WI38 (cell line): ENCODE results near the gene PHLDA2.

Experiments
- H3K4me3 ChIP-seq: 2 replicates; pipeline ENCODE4 v1.5.1; 2011; ENCODE audit warnings: low read depth, mild to moderate bottlenecking, control low read depth, low read length
- TF ChIP-seq, protein P1 (sequence below): IDR thresholded peaks from 2 replicates; pipeline ENCODE4 v1.5.1; 2012; ENCODE audit warnings: low read depth, mild to moderate bottlenecking, control low read depth, low read length

Gene PHLDA2

DNA sequence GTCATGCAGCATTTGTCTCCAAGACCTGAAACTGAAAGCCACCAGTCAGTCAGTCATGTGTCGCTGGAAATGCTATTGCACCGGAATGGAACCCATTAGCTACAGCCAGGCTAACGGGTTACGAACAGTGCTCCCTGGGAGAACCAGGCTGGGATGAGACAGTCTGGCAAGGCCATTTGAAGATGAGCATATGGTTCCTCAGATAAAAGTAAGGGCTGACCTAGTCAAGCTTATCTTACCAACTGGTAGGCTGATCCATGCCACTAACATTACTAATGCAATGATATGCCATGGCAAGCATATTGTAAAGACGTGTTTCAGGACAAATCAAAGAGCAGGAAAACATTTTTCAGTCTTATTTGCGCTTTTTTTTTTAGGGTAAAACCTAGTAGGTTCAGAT is 34.5 kb upstream of the PHLDA2 start:
- TF ChIP-seq, protein P1, sequence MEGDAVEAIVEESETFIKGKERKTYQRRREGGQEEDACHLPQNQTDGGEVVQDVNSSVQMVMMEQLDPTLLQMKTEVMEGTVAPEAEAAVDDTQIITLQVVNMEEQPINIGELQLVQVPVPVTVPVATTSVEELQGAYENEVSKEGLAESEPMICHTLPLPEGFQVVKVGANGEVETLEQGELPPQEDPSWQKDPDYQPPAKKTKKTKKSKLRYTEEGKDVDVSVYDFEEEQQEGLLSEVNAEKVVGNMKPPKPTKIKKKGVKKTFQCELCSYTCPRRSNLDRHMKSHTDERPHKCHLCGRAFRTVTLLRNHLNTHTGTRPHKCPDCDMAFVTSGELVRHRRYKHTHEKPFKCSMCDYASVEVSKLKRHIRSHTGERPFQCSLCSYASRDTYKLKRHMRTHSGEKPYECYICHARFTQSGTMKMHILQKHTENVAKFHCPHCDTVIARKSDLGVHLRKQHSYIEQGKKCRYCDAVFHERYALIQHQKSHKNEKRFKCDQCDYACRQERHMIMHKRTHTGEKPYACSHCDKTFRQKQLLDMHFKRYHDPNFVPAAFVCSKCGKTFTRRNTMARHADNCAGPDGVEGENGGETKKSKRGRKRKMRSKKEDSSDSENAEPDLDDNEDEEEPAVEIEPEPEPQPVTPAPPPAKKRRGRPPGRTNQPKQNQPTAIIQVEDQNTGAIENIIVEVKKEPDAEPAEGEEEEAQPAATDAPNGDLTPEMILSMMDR = no peak
- no peak overlapping the region for H3K4me3 ChIP-seq

DNA sequence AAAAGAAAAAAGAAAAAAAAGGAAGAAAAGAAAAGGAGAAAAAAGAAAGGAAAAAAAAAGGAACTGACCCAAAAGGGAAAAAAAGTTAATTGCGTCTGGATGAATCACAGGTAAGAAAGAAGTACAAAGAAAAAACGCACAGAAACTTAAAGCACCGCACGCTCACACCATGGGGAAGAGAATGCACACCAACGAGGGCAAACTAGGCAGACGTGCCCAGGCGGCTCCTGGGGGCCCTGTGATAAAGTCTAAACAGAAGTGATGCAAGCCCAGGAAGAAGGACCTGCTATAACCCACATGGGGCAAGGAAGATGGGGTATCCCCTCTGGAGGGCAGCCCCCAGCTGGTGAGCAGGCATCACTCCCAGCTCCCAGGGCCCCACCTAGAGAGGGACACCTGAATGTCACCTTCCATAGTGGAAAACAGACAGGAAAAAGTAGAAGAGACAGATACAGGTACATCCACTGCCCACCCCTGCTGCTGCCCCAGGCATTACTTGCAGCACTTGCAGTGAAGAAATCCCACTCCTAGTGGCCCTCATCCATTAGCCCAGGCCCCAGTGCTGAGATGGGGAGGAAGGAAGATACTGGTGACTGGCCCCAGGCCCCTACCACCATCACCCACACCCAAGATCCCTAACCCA is 34.0 kb upstream of the PHLDA2 start:
- TF ChIP-seq, protein P1 = no peak
- no peak overlapping the region for H3K4me3 ChIP-seq

DNA sequence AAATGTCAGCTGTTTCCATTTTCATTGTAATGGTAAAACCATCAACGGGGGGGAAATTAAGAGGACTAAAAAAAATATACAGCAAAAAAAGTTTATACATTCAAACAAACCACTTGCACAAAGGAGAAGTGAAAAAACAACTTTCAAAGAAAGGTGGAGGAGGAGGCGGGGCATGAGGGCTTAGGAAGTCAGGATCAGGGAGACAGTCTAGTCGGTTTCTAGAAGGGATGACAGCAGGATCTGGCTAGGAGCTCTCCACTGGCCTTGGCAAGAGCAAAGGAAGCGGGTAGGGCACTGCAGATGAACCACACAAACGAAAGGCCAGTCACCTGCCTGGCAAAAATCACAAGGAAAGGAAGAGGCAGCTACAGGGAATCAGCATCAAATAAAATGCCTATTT is 31.9 kb upstream of the PHLDA2 start:
- no peak overlapping the region for H3K4me3 ChIP-seq
- TF ChIP-seq, protein P1 = no peak

DNA sequence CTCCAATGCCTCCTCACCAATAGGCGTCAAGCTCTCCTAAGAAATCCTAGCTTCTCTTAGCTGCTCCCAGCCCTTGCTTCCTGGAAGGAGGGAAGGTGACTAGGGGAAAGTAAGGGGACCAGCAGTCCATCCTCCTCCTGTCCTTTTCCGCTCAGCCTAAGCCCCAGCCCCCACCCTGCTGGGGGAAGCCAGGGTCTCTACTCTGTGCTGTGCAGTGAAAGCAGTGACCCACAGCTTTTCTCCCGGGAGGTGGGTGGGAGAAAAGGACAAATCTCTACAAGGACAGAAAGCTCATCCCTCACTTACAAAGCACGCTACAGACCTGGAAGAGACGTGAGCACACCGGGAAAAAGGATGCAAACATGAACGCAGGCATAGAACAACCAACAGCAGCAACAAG is 30.9 kb upstream of the PHLDA2 start:
- no peak overlapping the region for H3K4me3 ChIP-seq
- TF ChIP-seq, protein P1 = no peak

DNA sequence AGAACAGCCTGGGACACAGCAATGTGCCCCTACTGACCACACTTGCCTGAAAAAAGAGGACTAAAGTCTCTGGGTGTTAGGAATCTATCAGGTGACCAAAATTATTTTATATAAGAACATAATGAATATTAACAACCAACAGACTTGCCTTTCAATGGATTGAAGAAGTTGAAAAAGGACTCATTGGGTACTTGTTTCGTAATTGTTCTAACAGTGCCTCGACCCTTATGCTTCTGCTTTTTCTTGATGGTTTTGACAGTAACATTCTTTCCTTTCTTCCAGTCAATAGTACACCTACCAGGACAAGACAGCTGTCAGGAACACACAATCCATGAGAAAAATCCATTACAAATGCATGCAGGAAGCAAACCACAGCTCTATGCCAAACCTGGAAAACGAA is 29.0 kb upstream of the PHLDA2 start:
- no peak overlapping the region for H3K4me3 ChIP-seq
- TF ChIP-seq, protein P1 = no peak

DNA sequence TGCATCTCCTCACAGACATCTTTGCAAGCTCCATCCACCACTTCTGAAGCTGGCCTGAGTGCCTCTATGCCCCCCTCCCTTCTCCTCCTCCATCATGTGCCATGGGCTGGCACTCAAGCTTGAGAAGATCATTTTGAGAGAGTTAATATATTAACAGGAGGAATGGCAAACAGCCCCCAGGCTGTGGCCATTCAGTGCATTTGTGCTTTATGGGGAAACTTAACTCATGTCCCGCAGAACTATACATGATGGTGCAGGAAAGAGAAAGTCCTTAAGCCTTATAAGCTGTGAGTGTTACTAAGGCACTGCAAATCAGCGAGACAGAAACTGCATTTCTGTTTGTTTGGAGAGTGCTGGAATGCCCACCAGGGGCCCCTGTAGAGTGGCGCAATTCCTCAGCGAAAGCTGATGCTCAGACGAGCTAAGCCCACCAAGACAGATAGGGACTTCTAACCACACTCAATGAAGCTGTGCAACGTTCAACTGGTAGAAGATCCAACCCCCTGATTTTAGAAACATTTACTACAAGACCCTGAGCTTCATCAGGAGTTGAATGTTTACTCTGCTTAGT is 26.8 kb upstream of the PHLDA2 start:
- TF ChIP-seq, protein P1 = no peak
- H3K4me3 ChIP-seq = no peak overlapping the region

DNA sequence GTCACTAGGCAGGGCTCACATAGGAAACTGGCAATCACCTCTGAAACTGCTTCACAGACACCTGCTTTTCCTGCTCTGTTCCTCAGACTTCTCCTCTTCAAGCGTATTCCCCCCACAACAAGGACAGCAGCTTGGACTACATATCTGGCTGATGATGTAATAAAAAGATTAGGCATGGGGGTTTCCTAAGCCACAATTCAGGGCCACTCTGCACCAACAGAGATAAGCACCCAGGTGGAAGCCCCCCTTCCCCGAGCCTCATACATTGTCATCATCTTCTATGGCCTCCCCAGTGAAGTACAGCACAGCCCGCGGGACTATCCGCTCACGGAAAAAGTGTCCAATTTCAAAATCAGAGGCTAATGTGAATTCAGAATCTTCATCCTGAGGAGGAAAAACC is 25.0 kb upstream of the PHLDA2 start:
- TF ChIP-seq, protein P1 = no peak

More for the DNA sequence above, 25.0 kb upstream of the PHLDA2 start:
- no peak overlapping the region for H3K4me3 ChIP-seq
